K562 (cell line): ENCODE measurements around the gene STK32C. TPM values are rescaled to one million over a fixed set of nuclear protein-coding genes. Genes with fewer than 3 reads are reported as not detected.

ENCODE experiments used
- MAFF ChIP-seq: IDR thresholded peaks from 2 replicates; pipeline ENCODE4 v1.6.1; 2012; ENCODE audit warnings: low read length, improper control_type of control experiment
- polyA plus RNA-seq, 8 experiments: library from polyadenylated mRNA; depleted of rRNA in 4 of 8; stranded (reverse) in 5 of 8; unstranded in 3 of 8; fragments of >200 nt; fragmentation: Nextera tagmentation in 2 of 8; fragmentation: Illumina TruSeq in 1 of 8; extraction: Ambion mirVana in 2 of 8; extraction: Trizol in 1 of 8; gene quantifications; 2 replicates each; pipeline versions ENCODE4 v1.2.1 to v1.2.3, GENCODE V29; 2011 to 2014; ENCODE audit warnings: inconsistent platforms in 1 of 8, missing spikeins in 1 of 8
- total RNA-seq, 7 experiments: library from RNA; depleted of rRNA in 6 of 7; stranded (reverse); fragments of >200 nt in 6 of 7; fragmentation: Illumina TruSeq in 2 of 7; extraction: Trizol in 2 of 7; gene quantifications; 2 replicates each; pipeline versions ENCODE4 v1.2.1 to v1.2.3, GENCODE V29; 2011 to 2021; ENCODE audit warnings: low replicate concordance in 1 of 7
- TF ChIP-seq, protein P1 (sequence below), 2 experiments: fragments of 450-650 bp in 1 of 2; sonication (generic) in 1 of 2; formaldehyde crosslinking in 1 of 2; IDR thresholded peaks; 2 replicates each; pipeline versions ENCODE4 v1.7.1 to v1.9.0; 2016 to 2022; ENCODE audit warnings: inconsistent platforms in 1 of 2, mild to moderate bottlenecking in 1 of 2, missing genetic modification reagents in 1 of 2

The STK32C gene
- total and polyA plus RNA-seq, 9 of the 15 experiments (the other 6 are each of a cell fraction or from before 2014, with no cell fraction given), result 1.5 to 20.9 (median 6.5) TPM

DNA sequence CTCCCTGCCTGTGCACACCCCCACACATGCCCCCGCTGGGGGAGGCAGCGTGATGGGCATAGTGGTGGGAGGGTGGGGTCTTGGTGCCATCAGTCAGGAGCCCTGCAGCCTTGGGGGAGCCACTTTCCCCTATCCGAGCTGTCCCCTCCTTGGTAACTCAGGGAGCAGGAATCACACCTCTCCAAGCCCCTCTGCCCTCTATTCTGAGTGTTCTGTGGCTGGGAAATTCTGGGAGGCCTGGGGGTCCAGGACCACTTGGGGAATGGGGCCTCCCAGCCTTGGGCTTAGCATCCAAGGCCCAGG is 109.7 kb downstream of the STK32C start (continued):
- TF ChIP-seq, protein P1, sequence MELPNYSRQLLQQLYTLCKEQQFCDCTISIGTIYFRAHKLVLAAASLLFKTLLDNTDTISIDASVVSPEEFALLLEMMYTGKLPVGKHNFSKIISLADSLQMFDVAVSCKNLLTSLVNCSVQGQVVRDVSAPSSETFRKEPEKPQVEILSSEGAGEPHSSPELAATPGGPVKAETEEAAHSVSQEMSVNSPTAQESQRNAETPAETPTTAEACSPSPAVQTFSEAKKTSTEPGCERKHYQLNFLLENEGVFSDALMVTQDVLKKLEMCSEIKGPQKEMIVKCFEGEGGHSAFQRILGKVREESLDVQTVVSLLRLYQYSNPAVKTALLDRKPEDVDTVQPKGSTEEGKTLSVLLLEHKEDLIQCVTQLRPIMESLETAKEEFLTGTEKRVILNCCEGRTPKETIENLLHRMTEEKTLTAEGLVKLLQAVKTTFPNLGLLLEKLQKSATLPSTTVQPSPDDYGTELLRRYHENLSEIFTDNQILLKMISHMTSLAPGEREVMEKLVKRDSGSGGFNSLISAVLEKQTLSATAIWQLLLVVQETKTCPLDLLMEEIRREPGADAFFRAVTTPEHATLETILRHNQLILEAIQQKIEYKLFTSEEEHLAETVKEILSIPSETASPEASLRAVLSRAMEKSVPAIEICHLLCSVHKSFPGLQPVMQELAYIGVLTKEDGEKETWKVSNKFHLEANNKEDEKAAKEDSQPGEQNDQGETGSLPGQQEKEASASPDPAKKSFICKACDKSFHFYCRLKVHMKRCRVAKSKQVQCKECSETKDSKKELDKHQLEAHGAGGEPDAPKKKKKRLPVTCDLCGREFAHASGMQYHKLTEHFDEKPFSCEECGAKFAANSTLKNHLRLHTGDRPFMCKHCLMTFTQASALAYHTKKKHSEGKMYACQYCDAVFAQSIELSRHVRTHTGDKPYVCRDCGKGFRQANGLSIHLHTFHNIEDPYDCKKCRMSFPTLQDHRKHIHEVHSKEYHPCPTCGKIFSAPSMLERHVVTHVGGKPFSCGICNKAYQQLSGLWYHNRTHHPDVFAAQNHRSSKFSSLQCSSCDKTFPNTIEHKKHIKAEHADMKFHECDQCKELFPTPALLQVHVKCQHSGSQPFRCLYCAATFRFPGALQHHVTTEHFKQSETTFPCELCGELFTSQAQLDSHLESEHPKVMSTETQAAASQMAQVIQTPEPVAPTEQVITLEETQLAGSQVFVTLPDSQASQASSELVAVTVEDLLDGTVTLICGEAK (IDR thresholded peaks at IDR 0.05), result no peak
- TF ChIP-seq, protein P1 (CRISPR knock-in tag; IDR thresholded peaks at IDR 0.05), result no peak
- no peak for TF ChIP-seq MAFF
